Measurements from ENCODE around the gene GPR139. TPM values are rescaled to one million over a fixed set of nuclear protein-coding genes. Genes with fewer than 3 reads are reported as not detected.
A peak's percentile ranks its signal among the peaks of the same experiment; 100 is the strongest.

Gene GPR139
- polyA plus RNA-seq, 1 of the 3 experiments (the other 2 are of a cell fraction) = not detected

GRCh38 chr16:20114356-20114755, 40.7 kb upstream of the GPR139 start:
- CTCF ChIA-PET = no interaction called here
- POLR2A ChIA-PET = no interaction called here
- Histone ChIP-seq H3K4me3 (ENCODE audit: low read depth in 2 of 2, low read length in 1 of 2) (no peak overlapping the region), H4K20me1 (ENCODE audit: insufficient read depth) (no peaks in the 10 kb centered on the region), H3K9ac (no peak overlapping the region), H2AFZ (ENCODE audit: low read depth) (no peak overlapping the region), H3K4me1 (ENCODE audit: control insufficient read depth in 1 of 2, insufficient read depth in 2 of 2, low read depth in 1 of 2, low read length in 1 of 2) (no peaks in the 10 kb centered on the region), H3K9me2 (no peaks in the 10 kb centered on the region), H3K4me2 (no peak overlapping the region), H3K9me3 (no peaks in the 10 kb centered on the region), H3K27ac (ENCODE audit: low read depth in 2 of 2, low read length in 1 of 2) (no peak overlapping the region), H3K79me2 (ENCODE audit: insufficient read depth) (no peaks in the 10 kb centered on the region), H3K36me3 (replicated peaks in 1 of 2; ENCODE audit: control insufficient read depth in 1 of 2, insufficient read depth in 2 of 2, low read length in 1 of 2) (no peaks in the 10 kb centered on the region), H3F3A (replicated peaks; ENCODE audit: insufficient read depth) (no peaks in the 10 kb centered on the region), H3K27me3 (ENCODE audit: insufficient read depth) (no peaks in the 10 kb centered on the region)
- DNase-seq = no peak
- 41% methylated on average over 8 of the region's 8 CpGs for WGBS (ENCODE audit: low lambda C conversion rate)
- no peak for TF ChIP-seq MXI1 (IDR thresholded peaks at IDR 0.05; ENCODE audit: low read depth, low read length)
- no peak for TF ChIP-seq EZH2phosphoT487 (IDR thresholded peaks at IDR 0.05; ENCODE audit: borderline replicate concordance, low read depth)
- peak; percentile 21; the same call in 1 of the 2 replicates for TF ChIP-seq FOSL2 (IDR thresholded peaks at IDR 0.05; ENCODE audit: borderline replicate concordance, low read depth)
- no peak for TF ChIP-seq NFIC (IDR thresholded peaks at IDR 0.05; ENCODE audit: borderline replicate concordance)

GRCh38 chr16:20111143-20111542, 37.5 kb upstream of the GPR139 start:
- Histone ChIP-seq H3F3A (replicated peaks; ENCODE audit: insufficient read depth) (no peaks in the 10 kb centered on the region), H4K20me1 (ENCODE audit: insufficient read depth) (no peaks in the 10 kb centered on the region), H3K36me3 (replicated peaks in 1 of 2; ENCODE audit: control insufficient read depth in 1 of 2, insufficient read depth in 2 of 2, low read length in 1 of 2) (no peaks in the 10 kb centered on the region), H3K4me1 (ENCODE audit: control insufficient read depth in 1 of 2, insufficient read depth in 2 of 2, low read depth in 1 of 2, low read length in 1 of 2) (no peaks in the 10 kb centered on the region), H3K4me2 (no peak overlapping the region), H3K79me2 (ENCODE audit: insufficient read depth) (no peaks in the 10 kb centered on the region), H3K9me2 (no peaks in the 10 kb centered on the region), H3K4me3 (ENCODE audit: low read depth in 2 of 2, low read length in 1 of 2) (no peak overlapping the region), H3K27me3 (ENCODE audit: insufficient read depth) (no peaks in the 10 kb centered on the region), H3K27ac (ENCODE audit: low read depth in 2 of 2, low read length in 1 of 2) (no peak overlapping the region), H3K9ac (no peak overlapping the region), H3K9me3 (no peaks in the 10 kb centered on the region), H2AFZ (ENCODE audit: low read depth) (no peak overlapping the region)
- WGBS (ENCODE audit: low lambda C conversion rate) = 46% methylated on average over 3 of the region's 3 CpGs
- no peak for DNase-seq
- CTCF ChIA-PET = no interaction called here
- no peak for TF ChIP-seq MAX (IDR thresholded peaks at IDR 0.05; ENCODE audit: low read depth)
- no peak for TF ChIP-seq MXI1 (IDR thresholded peaks at IDR 0.05; ENCODE audit: low read depth, low read length)
- TF ChIP-seq TAF1 (IDR thresholded peaks at IDR 0.05; ENCODE audit: borderline replicate concordance, low read depth, low read length) = no peak
- TF ChIP-seq, protein P1, sequence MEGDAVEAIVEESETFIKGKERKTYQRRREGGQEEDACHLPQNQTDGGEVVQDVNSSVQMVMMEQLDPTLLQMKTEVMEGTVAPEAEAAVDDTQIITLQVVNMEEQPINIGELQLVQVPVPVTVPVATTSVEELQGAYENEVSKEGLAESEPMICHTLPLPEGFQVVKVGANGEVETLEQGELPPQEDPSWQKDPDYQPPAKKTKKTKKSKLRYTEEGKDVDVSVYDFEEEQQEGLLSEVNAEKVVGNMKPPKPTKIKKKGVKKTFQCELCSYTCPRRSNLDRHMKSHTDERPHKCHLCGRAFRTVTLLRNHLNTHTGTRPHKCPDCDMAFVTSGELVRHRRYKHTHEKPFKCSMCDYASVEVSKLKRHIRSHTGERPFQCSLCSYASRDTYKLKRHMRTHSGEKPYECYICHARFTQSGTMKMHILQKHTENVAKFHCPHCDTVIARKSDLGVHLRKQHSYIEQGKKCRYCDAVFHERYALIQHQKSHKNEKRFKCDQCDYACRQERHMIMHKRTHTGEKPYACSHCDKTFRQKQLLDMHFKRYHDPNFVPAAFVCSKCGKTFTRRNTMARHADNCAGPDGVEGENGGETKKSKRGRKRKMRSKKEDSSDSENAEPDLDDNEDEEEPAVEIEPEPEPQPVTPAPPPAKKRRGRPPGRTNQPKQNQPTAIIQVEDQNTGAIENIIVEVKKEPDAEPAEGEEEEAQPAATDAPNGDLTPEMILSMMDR (IDR thresholded peaks at IDR 0.05) = no peak
- no peak for TF ChIP-seq RAD21 (IDR thresholded peaks at IDR 0.05; ENCODE audit: low read length)
- TF ChIP-seq SMC3 (IDR thresholded peaks at IDR 0.05; ENCODE audit: low read depth, low read length) = no peak
- TF ChIP-seq PBX3 (IDR thresholded peaks at IDR 0.05) = no peak
- TF ChIP-seq FOXJ3 (CRISPR knock-in tag; IDR thresholded peaks at IDR 0.05) = no peak
- no peak for TF ChIP-seq FOSL2 (IDR thresholded peaks at IDR 0.05; ENCODE audit: borderline replicate concordance, low read depth)
- TF ChIP-seq EZH2phosphoT487 (IDR thresholded peaks at IDR 0.05; ENCODE audit: borderline replicate concordance, low read depth) = no peak
- no peak for TF ChIP-seq USF2 (IDR thresholded peaks at IDR 0.05; ENCODE audit: borderline replicate concordance, low read depth, low read length)
- TF ChIP-seq EP300 (IDR thresholded peaks at IDR 0.05; ENCODE audit: borderline replicate concordance in 1 of 2, low read depth in 1 of 2, low read length in 1 of 2) = no peak
- TF ChIP-seq ELF1 (IDR thresholded peaks at IDR 0.05) = no peak
- no peak for TF ChIP-seq CHD2 (IDR thresholded peaks at IDR 0.05; ENCODE audit: low read length, partially characterized antibody)
- POLR2A ChIA-PET = no interaction called here
